Ishikawa (cell line): Measurements from ENCODE around the gene GBP4.

Source experiments
- CEBPB ChIP-seq: IDR thresholded peaks from 2 replicates; pipeline ENCODE4 v1.6.1; 2012
- CREB1 ChIP-seq: IDR thresholded peaks from 2 replicates; pipeline ENCODE4 v1.6.1; 2012; ENCODE audit warnings: low read depth
- EP300 ChIP-seq: IDR thresholded peaks from 2 replicates; pipeline ENCODE4 v1.6.1; 2012; ENCODE audit warnings: borderline replicate concordance
- FOXM1 ChIP-seq: IDR thresholded peaks from 2 replicates; pipeline ENCODE4 v1.6.1; 2012; ENCODE audit warnings: low read depth, borderline replicate concordance
- MAX ChIP-seq: IDR thresholded peaks from 2 replicates; pipeline ENCODE4 v1.6.1; 2012
- NFIC ChIP-seq: IDR thresholded peaks from 2 replicates; pipeline ENCODE4 v1.6.1; 2012
- RAD21 ChIP-seq: IDR thresholded peaks from 2 replicates; pipeline ENCODE4 v1.6.1; 2012; ENCODE audit warnings: low read depth
- REST ChIP-seq: IDR thresholded peaks from 2 replicates; pipeline ENCODE4 v1.6.1; 2012; ENCODE audit warnings: low read depth, mild to moderate bottlenecking
- TAF1 ChIP-seq: IDR thresholded peaks from 2 replicates; pipeline ENCODE4 v1.6.1; 2012; ENCODE audit warnings: low read depth, mild to moderate bottlenecking
- TCF12 ChIP-seq: IDR thresholded peaks from 2 replicates; pipeline ENCODE4 v1.6.1; 2012; ENCODE audit warnings: low read depth
- TEAD4 ChIP-seq: IDR thresholded peaks from 2 replicates; pipeline ENCODE4 v1.6.1; 2012
- YY1 ChIP-seq: IDR thresholded peaks from 2 replicates; pipeline ENCODE4 v1.6.1; 2012; ENCODE audit warnings: low read depth

DNA sequence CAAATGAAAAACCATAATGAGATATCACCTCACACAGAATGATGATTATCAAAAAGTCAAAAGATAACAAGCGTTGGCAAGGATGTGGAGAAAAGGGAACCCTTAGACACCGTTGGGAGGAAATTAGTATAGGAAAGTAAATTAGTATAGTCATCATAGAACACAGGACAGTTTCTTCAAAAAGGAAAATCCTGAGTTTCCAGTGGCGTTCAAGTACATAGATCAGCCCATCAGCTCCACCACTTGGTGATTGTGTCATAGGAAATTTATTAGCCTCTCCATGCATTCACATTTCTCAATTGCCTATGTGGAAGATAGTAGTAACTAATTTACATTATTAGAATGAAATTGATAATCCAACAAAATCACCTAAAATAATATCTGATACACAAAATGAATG is 52.0 kb downstream of the GBP4 start:
- TF ChIP-seq YY1 (no peak), CREB1 (no peak), TAF1 (no peak), REST (no peak), TEAD4 (no peak), EP300 (no peak), MAX (no peak), CEBPB (no peak), TCF12 (no peak), FOXM1 (no peak), RAD21 (no peak), NFIC (no peak)
